AG09319 (cell line): ENCODE data around the gene RASSF5.

Experiments used
- DNase-seq: peaks from one replicate; pipeline ENCODE4 v3.0.0-alpha.2; 2010; ENCODE audit warnings: low read depth; ENCODE audit errors: extremely low read depth
- TF ChIP-seq, protein P1 (sequence below): IDR thresholded peaks from 2 replicates; pipeline ENCODE4 v1.5.1; 2011; ENCODE audit warnings: low read depth, mild to moderate bottlenecking, inconsistent platforms, low read length, moderate library complexity

Gene RASSF5

DNA sequence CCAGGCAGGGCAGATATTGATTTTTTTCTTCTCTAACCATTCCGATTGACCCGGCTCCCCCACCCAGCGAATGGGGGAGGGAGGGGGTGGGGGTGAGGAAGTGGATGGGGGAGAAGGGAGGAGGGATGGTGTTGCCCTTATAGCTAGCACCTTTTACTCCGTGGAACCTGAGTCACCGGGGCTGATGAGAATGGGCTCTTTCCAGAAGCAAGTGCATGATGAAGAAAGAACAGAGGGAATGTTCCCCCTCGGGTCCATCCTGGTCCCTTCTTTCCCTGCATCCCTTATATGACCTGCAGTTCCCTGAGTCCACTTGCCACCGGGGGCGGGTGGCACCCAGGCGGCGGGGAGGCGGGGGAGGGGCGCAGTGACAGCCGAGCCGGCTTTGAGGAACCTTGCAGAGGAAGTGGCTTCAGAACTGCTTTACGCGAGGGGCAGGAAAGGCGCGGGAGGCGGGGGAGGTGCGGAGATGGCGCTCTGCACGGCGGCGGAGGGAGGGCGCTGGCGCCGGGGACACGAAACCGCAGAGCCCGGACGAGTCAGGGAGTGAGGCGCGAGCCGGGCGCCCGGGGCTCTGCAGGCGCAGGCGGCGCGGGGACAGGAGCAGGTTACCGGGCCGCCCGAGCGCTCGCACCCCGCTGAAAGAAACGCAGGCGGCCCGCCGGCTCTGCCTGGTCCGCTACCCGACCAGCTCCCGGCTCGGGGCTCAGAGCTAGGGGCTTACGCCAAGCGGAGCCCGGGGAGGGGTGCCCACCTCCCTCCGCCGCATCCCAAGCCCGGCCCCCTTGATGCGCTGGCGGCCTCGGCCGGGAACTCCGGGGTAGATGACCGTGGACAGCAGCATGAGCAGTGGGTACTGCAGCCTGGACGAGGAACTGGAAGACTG lies 49.7 kb downstream of the RASSF5 start:
- TF ChIP-seq, protein P1, sequence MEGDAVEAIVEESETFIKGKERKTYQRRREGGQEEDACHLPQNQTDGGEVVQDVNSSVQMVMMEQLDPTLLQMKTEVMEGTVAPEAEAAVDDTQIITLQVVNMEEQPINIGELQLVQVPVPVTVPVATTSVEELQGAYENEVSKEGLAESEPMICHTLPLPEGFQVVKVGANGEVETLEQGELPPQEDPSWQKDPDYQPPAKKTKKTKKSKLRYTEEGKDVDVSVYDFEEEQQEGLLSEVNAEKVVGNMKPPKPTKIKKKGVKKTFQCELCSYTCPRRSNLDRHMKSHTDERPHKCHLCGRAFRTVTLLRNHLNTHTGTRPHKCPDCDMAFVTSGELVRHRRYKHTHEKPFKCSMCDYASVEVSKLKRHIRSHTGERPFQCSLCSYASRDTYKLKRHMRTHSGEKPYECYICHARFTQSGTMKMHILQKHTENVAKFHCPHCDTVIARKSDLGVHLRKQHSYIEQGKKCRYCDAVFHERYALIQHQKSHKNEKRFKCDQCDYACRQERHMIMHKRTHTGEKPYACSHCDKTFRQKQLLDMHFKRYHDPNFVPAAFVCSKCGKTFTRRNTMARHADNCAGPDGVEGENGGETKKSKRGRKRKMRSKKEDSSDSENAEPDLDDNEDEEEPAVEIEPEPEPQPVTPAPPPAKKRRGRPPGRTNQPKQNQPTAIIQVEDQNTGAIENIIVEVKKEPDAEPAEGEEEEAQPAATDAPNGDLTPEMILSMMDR: no peak
- no peak for DNase-seq

DNA sequence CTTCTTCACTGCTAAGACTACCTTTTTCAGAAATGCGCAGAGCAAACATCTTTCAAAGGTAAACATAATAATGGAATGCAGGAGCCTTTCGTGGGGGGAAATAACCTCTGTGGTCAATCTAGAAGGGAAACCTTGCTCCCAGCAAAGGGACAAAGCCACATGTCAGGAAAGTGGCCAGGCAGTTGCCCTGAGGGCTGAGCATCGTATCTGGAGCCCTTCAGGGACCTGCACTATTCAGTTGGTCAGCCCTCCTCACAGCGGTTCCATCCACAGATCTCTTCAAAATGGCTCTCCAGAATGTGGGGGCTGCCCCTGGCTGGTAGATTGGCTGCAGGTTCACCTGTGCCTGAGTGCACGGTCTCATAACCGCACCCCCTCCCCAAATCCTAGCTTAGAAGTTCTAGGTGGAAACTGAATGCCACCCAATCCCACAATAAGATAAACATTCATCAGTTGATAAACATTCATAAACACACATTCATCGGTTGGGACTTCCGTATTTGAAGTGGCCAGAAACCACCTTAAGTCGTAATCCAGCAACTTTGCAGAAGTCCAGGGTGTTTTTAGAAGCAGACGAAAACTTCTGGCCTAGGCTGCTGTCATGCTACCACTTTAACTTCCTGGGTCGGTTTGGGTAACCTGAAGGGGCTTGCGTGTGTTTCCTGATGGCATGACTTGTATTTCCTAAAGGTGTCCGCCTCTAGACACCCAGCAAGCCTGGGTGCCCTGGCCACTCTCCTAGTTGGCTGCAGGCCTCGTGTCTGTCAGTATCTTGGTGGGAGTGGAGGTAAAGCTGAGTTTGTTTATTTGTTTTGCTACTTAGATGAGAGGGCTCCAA lies 50.5 kb downstream of the RASSF5 start:
- TF ChIP-seq, protein P1: no peak
- no peak for DNase-seq

DNA sequence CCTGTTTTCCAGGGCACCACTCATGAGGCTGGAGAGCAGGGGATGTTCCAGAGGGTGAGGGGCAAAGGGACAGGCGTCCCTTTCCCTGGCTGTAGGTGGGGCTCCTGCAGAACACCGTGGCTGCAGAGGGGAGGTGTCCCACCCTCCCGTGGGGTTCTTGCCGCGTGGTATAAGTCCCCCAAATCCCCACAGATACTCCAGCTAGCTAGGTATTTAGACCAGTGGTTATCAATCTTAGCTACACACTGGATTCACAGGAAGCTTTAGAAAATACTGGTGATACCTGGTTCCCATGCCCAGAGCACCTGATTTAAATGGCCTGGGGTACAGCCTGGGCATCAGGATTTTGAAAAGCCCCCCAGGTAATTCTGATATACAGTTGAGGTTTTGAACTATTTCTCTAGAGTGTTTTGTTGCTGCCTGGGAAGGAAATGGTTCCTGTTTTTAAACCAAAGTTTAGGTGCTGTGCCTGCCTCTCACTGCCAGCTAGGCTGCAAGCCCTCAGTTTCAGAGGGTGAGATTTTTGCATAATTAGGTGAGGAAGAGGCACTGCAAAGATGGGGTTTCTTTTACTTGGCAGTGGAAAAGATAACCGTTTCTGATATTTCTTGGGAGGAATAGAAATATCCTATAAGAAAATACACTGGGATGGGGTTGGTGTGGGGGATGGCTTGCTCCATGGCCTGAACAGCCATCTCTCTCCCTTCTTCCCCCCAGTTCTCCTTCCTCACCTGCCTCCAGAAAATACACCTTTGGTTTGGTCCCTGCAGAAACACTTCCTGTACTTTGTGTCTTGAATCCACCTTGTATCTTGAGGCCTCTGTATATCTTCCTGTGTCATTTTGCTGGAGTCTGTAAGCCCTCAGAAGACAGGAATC lies 51.7 kb downstream of the RASSF5 start:
- TF ChIP-seq, protein P1: no peak
- DNase-seq: no peak

DNA sequence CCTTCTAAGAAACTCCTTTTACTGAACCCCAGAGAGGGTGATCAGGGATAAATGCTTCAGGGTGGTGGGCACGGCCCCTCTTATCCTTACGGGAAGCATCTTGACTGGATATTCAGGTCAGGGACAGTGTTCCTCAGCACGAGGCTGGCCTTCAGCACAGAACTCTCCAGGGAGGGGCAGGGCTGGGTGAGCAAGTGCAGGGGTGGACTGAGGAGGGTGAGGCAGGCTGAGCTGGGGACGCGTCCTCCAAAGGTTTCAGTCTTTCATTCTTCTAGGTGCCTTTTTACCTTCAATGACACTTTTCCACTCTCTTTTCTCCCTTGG lies 52.3 kb downstream of the RASSF5 start:
- no peak for DNase-seq
- TF ChIP-seq, protein P1: no peak

DNA sequence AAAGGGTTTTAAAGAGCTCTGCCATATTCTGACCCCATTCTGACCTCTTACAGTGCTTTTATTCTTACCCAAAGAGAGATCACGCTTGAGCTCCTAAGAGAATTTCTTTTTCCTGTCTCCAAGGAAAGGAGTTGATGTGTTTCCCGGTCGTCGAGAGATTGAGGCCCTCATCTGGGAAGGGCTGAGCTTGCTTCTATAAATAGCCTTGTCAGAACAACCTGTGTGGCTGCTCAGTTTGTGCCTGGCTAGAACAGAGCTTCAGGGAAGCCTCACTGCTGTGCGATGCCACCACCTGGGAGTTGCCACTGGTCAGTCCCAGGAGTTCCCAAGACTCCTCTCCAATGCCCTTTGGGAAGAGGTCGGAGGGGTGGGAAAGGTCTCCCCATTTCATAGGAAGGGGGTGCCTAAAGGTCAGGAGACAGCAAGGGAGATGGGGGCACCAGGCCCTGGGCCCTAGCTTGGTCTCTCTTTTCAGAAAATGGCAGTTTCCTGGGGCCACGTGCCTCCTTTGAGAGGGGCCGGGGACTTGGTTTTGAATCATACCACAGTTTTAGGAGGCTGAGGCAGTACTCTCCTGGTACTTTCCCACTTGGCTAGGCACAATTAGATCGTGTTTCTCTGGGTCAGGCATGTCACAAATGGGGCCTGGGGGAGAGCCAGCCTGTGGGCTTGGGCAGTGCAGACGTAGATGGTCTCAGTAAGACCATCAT lies 52.8 kb downstream of the RASSF5 start:
- TF ChIP-seq, protein P1: no peak

DNA sequence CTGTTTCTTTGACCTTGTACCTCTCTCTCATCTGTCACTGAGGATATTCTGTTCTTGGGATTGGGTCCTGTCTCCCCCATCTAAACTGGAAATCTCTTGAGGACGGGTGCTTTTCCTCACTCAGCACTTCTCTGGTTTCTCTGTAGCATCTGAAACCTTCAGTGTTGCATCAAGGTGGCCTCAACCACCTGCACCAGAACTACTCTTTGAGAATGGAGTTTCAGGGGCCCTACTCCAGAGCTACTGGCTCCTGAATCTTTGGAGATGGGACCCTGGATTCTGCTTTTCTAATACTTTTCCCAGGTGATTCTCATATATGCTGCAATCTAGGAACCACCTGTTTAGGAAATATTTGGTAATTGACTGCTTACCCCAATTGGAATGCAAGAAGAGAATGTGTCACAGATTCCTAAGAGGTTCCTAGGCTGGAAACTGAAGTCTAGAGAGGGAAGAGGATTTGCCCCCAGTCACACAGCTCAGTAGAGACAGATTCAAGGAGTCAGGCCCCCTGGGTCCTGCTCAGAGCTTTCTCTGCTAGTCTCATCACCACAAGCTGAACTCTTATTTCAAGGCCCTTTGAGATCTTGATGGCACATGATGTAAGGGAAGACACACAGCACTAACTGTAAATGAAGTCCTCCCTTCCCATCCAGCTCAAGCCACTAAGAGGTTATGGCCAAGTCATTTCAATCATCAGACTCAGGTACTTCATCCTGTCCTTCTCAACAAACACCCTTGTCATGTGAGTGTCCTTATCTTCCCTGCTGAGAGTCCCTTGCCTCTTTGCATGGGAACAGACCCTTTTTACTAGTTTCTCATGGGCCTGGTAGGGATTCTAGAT lies 56.3 kb downstream of the RASSF5 start:
- DNase-seq: no peak
- TF ChIP-seq, protein P1: no peak

More for the DNA sequence above, 52.8 kb downstream of the RASSF5 start:
- DNase-seq: no peak
